Measurements from ENCODE around the gene ERC1. TPM values are rescaled to one million over a fixed set of nuclear protein-coding genes. Genes with fewer than 3 reads are reported as not detected.

The ERC1 gene
- total and polyA plus RNA-seq, 8 donors, result 34.9 to 64.9 (median 40.8) TPM

- Histone ChIP-seq H3K36me3 (peaks cover 0 to 19% of the 10 kb centered on the region in 2 donors), H3K9me3 (no peaks in the 10 kb centered on the region), H3K4me1 (no peaks in the 10 kb centered on the region), H3K4me3 (no peak overlapping the region), H3K27me3 (no peaks in the 10 kb centered on the region), H3K27ac (no peak overlapping the region)
- TF ChIP-seq, protein P1, sequence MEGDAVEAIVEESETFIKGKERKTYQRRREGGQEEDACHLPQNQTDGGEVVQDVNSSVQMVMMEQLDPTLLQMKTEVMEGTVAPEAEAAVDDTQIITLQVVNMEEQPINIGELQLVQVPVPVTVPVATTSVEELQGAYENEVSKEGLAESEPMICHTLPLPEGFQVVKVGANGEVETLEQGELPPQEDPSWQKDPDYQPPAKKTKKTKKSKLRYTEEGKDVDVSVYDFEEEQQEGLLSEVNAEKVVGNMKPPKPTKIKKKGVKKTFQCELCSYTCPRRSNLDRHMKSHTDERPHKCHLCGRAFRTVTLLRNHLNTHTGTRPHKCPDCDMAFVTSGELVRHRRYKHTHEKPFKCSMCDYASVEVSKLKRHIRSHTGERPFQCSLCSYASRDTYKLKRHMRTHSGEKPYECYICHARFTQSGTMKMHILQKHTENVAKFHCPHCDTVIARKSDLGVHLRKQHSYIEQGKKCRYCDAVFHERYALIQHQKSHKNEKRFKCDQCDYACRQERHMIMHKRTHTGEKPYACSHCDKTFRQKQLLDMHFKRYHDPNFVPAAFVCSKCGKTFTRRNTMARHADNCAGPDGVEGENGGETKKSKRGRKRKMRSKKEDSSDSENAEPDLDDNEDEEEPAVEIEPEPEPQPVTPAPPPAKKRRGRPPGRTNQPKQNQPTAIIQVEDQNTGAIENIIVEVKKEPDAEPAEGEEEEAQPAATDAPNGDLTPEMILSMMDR (IDR thresholded peaks at IDR 0.05), result no peak
- intact Hi-C loops (cut with DNase I), result no loop called here
- ATAC-seq (no peak), DNase-seq (no peak)
These were observed 271.0 kb downstream of the ERC1 start for GRCh38 chr12:1262011-1262410.

DNA sequence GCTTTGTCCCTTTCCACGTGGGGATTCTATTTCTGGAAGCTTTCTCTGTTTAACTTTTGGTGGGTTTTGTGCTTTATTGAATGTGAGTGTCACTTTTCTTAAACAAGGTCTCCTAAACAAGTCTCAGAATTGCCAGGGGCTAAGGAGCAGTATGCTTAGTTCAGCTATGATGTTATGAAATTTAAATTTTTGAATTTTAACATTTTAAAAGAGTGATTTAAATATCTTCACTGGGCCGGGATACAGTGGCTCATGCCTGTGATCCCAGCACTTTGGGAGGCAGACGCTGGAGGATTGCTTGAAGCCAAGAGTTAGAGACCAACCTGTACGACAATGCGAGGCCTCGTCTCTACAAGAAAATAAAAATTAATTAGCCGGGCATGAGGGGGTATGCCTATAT lies 276.2 kb downstream of the ERC1 start:
- Histone ChIP-seq H3K4me3 (no peak overlapping the region), H3K4me1 (no peaks in the 10 kb centered on the region), H3K27me3 (no peaks in the 10 kb centered on the region), H3K27ac (no peak overlapping the region), H3K9me3 (no peaks in the 10 kb centered on the region), H3K36me3 (peaks cover 0 to 15% of the 10 kb centered on the region in 2 donors)
- intact Hi-C loops (cut with DNase I), result no loop called here
- DNase-seq (no peak), ATAC-seq (no peak)
- TF ChIP-seq, protein P1 (IDR thresholded peaks at IDR 0.05), result no peak

DNA sequence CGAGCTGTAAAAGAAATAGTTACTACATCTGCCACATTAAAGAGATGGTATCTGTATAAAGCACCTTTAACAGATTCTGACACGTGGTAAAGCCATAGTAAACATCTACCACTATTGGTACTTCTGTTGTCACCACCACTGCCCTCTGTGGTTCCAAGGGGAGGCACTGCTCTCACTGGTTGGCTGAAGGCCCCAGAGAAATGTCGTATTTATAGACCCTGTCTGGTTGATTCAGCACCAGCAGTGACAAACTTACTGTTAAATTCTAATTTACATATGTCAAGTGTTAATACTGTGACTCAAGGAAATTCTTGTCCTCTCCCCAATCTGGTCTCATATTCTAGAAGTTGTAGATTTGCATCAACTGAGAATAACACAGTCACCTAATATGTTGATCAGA lies 281.1 kb downstream of the ERC1 start:
- TF ChIP-seq, protein P1 (IDR thresholded peaks at IDR 0.05), result no peak
- intact Hi-C loops (cut with DNase I), result no loop called here
- Histone ChIP-seq H3K27me3 (no peaks in the 10 kb centered on the region), H3K4me3 (no peak overlapping the region), H3K36me3 (no peaks in the 10 kb centered on the region), H3K9me3 (no peaks in the 10 kb centered on the region), H3K4me1 (no peaks in the 10 kb centered on the region), H3K27ac (no peak overlapping the region)
- ATAC-seq (no peak), DNase-seq (no peak)

GRCh38 chr12:1273051-1273450 lies 282.0 kb downstream of the ERC1 start:
- Histone ChIP-seq H3K36me3 (no peaks in the 10 kb centered on the region), H3K9me3 (no peaks in the 10 kb centered on the region), H3K27ac (no peak overlapping the region), H3K27me3 (no peaks in the 10 kb centered on the region), H3K4me1 (no peaks in the 10 kb centered on the region), H3K4me3 (no peak overlapping the region)
- DNase-seq (no peak), ATAC-seq (no peak)
- intact Hi-C loops (cut with DNase I), result no loop called here
- TF ChIP-seq, protein P1 (IDR thresholded peaks at IDR 0.05), result no peak

- H3K4me3 ChIP-seq, result no peak overlapping the region
- no peaks in the 10 kb centered on the region for H3K27me3 ChIP-seq
- H3K27ac ChIP-seq, result no peak overlapping the region
- TF ChIP-seq, protein P1 (IDR thresholded peaks at IDR 0.05), result no peak
- intact Hi-C loops (cut with DNase I), result no loop called here
- H3K9me3 ChIP-seq, result no peaks in the 10 kb centered on the region
- peaks cover 0 to 6% of the 10 kb centered on the region in 2 donors for H3K4me1 ChIP-seq
- no peaks in the 10 kb centered on the region for H3K36me3 ChIP-seq
- ATAC-seq (peak; percentile 15), DNase-seq (peak in 1 of 4 donors; percentile 16)
These were observed 286.9 kb downstream of the ERC1 start for GRCh38 chr12:1277905-1278304.
